ENCODE measurements around the gene ROBO1.

- TF ChIP-seq POLR2A (IDR thresholded peaks at IDR 0.05), result no peak
- TF ChIP-seq CTCF (IDR thresholded peaks at IDR 0.05), result no peak
Observed at GRCh38 chr3:79817224-79817623, 49.4 kb upstream of the ROBO1 start.
